ENCODE measurements around the gene DIP2C.
"Not testable (repeated sequence)": the region's sequence is repeated elsewhere in the genome, so short reads cannot be mapped to it uniquely, and the experiment has no call there.

DIP2C gene

GRCh38 chr10:689452-690371 is at the start of gene DIP2C:
TSS of gene DIP2C (minus strand) at chr10:689668. CDS start at chr10:689578, 90 bp downstream.
- no peak for DNase-seq

- DNase-seq, result no peak
Observed at GRCh38 chr10:734481-734880, 45.0 kb upstream of the DIP2C start.

GRCh38 chr10:733086-733485 is 43.6 kb upstream of the DIP2C start:
- no peak for DNase-seq

- no peak for DNase-seq
Observed at GRCh38 chr10:729213-729612, 39.7 kb upstream of the DIP2C start.

GRCh38 chr10:728603-729002 is 39.1 kb upstream of the DIP2C start:
- DNase-seq, result no peak

- DNase-seq, result no peak
Observed at GRCh38 chr10:727162-727790, 37.8 kb upstream of the DIP2C start.

- DNase-seq, result no peak
Observed at GRCh38 chr10:725786-726185, 36.3 kb upstream of the DIP2C start.

- no peak for DNase-seq
Observed at GRCh38 chr10:725302-725701, 35.8 kb upstream of the DIP2C start.

GRCh38 chr10:723973-724372 is 34.5 kb upstream of the DIP2C start:
- DNase-seq, result no peak

- no peak for DNase-seq
Observed at GRCh38 chr10:722281-723060, 33.0 kb upstream of the DIP2C start.

GRCh38 chr10:718143-718700 is 28.8 kb upstream of the DIP2C start:
- no peak for DNase-seq

- DNase-seq, result no peak
Observed at GRCh38 chr10:717458-717857, 28.0 kb upstream of the DIP2C start.

- DNase-seq, result no peak
Observed at GRCh38 chr10:716821-717220, 27.4 kb upstream of the DIP2C start.

- no peak for DNase-seq
Observed at GRCh38 chr10:714214-714613, 24.7 kb upstream of the DIP2C start.

GRCh38 chr10:712575-712974 is 23.1 kb upstream of the DIP2C start:
- no peak for DNase-seq

- no peak for DNase-seq
Observed at GRCh38 chr10:712089-712488, 22.6 kb upstream of the DIP2C start.

GRCh38 chr10:707861-708260 is 18.4 kb upstream of the DIP2C start:
- no peak for DNase-seq

- no peak for DNase-seq
Observed at GRCh38 chr10:707456-707855, 18.0 kb upstream of the DIP2C start.

GRCh38 chr10:703118-703517 is 13.7 kb upstream of the DIP2C start:
- DNase-seq, result no peak

GRCh38 chr10:700183-700582 is 10.7 kb upstream of the DIP2C start:
- DNase-seq, result not testable (repeated sequence)

GRCh38 chr10:697097-697875 is 7.8 kb upstream of the DIP2C start:
- no peak for DNase-seq

GRCh38 chr10:695396-695795 is 5.9 kb upstream of the DIP2C start:
- no peak for DNase-seq

All from activated CD4-positive, CD25-positive, alpha-beta regulatory T cell treated with anti-CD3 and anti-CD28 coated beads, Interleukin-2, amount 50 U/mL, for 72 hours (primary cell).